Measurements from ENCODE around the gene ICA1.
"Not testable (repeated sequence)": the region's sequence is repeated elsewhere in the genome, so short reads cannot be mapped to it uniquely, and the experiment has no call there.

ICA1 gene

DNA sequence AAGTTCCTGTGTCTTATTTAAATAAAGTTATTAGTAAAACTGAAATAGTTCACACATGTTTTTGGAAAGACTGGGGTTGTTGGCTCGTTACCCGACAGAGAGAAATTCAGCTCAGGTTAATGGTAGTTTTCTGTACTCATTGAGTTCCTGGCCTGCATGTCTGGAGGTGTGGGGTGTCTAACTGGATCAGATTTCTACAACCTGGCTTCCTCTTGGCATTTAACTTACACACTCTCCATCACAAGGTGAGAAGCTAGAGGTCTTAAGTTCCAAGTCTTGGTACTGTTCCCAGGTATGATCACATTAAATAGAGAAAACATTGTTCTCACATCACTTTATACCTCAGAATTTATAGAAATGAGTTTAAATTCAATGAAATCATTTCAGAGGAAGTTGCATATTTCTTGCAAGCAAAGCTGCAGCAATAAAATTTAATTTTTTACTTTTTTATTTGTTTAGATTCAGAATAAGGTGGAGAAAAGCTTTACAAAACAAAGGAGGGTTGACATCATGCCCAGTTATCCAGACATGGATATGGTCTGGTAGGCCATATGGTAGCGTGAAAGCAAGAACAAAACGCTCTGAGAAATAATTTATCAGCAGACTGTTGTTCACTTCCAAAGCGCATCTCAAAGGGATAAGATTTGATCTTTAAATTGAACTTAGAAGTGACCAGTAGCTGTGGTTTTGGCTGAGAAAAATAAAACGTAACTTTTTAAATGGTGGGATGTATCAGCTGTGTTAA, 172.8 kb downstream of the ICA1 start:
- no peak for DNase-seq

DNA sequence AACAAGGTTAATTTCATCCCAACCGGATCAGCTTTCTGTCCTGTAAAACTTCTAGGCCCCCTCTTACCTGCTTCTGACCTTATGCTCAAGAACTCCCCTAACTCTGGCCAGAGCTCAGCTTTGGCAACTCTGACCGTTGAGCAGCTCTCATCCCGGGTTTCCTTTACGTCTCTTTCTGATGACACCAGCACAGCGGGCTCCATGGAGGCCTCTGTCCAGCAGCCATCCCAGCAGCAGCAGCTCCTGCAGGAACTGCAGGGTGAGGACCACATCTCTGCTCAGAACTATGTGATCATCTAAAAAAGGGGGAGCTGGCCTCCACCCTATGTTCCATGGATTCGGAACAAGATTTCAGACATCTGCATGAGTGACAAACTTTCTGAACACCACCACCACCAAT, 175.7 kb downstream of the ICA1 start:
- DNase-seq, result no peak

DNA sequence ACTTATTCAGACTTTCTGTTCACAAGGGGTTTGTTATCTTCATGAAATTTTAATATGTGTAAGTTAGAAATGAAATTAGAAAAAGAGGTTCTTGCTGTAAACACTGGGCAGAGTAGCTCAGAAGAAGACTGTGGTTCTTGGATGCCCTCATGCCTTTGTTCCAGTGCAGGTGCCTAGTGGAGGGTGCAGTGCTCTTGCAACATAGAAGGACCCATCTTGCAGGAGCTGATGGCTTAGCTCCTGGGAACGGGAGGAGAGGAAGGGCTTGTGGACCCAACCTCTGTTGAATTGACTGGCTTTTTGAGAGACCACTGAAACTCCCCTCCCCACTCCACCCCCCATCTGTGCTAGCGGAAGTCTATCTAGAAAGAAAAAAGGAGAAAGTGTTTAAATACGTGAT, 176.5 kb downstream of the ICA1 start:
- no peak for DNase-seq

DNA sequence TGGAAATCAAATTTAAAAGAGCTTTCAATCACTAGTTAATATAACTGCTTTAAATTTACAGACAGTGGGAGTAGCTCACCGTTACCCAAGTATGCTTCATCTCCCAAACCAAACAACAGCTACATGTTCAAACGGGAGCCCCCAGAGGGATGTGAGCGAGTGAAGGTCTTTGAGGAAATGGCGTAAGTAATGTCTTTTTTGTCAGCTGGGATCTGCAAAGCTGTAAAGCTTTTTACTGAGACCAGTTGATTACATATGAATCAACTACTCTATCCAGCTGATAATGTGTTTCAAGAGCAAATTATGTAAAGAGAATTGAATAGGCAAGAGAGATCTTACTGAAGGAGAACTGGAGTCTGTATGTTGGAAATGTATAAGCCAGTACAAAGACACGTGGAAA, 177.1 kb downstream of the ICA1 start:
- DNase-seq, result no peak

DNA sequence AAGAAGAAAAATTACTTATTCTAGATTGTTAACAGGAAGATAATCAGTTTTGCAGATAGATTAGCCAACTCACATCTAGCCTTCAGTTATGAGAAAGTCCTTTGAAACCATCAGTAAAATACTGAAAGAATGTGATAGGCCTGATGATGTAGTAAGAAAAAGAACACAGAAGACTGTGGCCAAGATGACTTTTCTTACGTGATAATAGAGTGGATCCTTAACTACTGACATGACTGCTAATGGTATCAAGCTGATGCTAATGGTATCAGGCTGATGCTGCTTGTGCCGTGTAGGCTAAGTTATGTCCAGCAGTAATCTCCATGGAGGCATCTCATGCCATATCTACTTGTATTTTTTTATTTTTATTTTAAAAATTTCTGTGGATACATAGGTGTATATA, 179.2 kb downstream of the ICA1 start:
- DNase-seq, result no peak

DNA sequence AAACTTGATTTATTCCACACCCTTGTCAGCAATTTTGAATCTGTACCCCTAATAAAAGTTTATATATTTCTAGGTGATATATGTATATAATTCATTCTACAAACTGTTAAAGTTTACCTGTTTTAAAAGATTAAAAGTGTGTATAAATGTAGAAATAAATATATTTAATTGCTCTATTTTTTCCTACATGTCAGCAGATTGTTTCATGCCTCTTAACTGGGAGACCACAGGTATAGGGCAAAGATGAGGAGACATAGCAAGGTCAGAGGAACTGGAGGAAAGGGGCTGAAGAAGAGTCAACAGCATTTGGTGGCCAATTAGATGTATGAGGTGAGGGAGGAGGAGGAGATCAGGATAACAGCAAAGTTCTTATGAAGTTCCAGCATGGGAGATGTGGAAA, 183.5 kb downstream of the ICA1 start:
- DNase-seq, result no peak

DNA sequence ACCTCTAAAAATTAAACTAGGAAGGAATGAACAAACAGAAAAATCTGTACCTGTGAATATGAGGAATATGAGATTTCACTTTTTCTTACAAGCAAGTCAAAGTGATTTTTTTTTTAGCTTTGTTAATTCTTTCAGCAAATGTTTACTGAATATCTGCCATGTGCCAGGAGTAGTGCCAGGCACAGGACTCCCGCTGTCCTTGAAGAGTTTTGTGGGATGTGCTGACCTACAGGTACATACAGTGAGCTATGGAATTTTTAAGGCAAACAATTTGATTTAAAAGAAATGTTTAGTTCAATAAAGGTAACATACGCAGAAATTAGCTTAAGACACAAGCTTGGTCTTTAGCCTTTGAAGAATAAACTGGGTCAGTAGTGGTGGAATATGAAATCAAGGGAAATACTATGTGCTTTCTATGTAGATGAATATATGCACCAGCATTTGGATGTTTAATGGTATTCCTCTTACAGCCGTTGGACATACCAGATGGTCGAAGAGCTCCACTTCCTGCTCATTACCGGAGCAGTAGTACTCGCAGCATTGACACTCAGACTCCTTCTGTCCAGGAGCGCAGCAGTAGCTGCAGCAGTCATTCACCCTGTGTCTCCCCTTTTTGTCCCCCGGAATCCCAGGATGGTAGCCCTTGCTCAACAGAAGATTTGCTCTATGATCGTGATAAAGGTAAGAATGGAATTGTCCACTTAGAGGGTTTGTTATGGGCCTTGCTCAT, 191.4 kb downstream of the ICA1 start:
- no peak for DNase-seq

DNA sequence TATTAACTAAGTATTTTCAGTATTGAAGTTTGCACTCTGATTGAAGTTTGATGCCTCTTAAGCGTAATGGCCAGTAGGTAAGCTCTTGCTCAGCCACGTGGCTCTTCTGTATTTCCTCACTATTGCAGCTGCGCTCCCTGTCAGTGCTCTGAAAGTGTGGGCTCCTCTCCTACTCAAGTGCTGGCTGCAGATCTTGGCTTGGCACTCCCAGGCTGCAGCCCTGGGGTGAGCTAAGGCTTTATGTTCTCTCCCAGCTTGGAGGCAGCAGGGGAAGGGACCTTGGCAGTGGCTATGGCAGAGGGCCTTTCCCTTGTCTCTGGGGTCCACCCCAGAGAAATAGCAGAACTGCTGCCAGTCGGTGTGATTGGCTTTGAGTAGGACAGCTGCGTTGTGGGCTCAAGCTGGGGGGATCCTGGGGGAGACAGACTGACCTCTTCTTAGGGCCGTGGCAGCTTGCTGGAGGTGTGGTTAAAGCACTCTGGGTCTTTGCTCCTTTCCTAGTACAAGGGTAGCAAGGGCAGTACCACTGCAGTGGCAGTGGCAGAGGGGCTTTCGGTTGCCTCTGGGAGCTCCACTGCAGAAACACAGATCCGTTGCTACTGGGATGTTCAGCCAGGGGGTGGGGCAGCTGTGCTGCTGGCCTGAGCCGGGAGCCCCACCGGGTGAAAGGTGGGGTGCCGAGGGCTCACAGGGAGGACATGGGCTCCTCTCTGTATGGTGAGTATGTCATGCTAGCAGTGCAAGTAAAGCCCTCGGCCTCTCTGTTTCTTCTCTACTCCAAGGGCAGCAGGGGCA, 192.9 kb downstream of the ICA1 start:
- no peak for DNase-seq

DNA sequence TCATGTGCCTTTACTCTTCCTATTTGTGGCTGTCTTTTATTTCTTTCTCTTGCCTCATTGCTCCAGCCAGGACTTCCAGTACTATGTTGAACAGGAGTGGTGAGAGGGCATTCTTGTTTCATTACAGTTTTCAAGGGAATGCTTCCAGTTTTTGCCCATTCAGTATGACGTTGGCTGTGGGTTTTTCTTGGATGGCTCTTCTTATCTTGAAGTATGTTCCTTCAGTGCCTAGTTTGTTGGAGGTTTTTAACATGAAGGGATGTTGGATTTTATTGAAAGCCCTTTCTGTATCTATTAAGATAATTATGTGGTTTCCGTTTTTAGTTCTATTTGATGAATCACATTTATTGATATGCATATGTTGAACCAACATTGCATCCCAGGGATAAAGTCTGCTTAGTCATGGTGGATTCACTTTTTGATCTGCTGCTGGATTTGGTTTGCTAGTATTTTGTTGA, 196.6 kb downstream of the ICA1 start:
- DNase-seq, result no peak

DNA sequence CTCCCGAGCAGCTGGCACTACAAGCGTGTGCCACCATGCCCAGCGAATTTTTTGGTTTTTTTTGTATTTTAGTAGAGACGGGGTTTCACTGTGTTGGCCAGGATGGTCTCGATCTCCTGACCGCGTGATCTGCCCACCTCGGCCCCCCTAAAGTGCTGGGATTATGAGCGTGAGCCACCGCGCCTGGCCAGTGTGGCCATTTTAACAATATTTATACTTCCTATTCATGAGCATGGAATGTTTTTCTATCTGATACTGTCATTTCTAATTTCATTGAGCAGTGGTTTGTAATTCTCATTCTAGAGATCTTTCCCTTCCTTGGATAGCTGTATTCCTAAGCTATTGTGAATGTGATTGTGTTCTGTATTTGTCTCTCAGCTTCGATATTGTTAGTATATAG, 197.1 kb downstream of the ICA1 start:
- DNase-seq, result no peak

DNA sequence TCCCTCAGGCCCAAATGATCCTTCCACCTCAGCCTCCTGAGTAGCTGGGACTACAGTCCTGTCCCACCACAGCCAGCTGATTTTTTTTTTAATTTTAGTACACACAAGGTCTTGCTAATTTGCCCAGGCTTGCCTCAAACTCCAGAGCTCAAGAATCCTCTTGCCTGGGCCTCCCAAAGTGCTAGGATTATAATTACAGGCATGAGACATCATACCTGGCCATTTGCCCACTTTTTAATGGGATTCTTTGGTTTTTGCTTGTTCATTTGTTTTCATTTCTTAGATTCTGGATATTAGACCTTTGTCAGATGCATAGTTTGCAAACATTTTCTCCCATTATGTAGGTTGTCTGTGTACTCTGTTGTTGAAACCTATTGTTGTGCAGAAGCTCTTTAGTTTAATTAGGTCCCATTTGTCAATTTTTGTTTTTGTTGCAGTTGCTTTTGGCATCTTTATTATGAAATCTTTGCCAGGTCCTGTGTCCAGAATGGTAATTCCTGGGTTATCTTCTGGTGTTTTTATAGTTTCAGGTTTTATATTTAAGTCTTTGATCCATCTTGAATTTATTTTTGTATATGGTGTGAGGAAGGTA, 198.2 kb downstream of the ICA1 start:
- DNase-seq, result no peak

DNA sequence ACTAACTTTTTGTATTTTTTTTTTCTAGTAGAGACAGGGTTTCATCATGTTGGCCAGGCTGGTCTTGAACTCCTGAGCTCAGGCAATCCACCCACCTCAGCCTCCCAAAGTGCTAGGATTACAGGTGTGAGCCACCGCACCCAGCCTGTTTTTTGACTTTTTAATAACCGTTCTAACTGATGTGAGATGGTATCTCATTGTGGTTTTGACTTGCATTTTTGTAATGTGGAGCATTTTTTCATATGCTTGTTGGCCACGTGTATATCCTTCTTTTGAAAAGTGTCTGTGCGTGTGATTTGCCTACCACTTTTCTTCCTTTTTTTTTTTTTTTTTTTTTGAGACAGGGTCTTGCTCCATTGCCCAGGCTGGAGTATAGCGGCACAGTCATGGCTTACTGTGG, 198.7 kb downstream of the ICA1 start:
- not testable (repeated sequence) for DNase-seq
